PC-9 (cell line): ENCODE results near the gene BMP4. TPM values are rescaled to one million over a fixed set of nuclear protein-coding genes. Genes with fewer than 3 reads are reported as not detected.

Experiments
- Bru-seq: library from RNA; stranded (reverse); fragments of 400-500 nt; gene quantifications from one replicate; lab custom pipeline; 2021; lab: Mats Ljungman, UMichigan
- BruChase-seq, 2 experiments: library from RNA; stranded (reverse); fragments of 400-500 nt; gene quantifications; one replicate each; lab custom pipeline; 2021; lab: Mats Ljungman, UMichigan
- BruUV-seq: library from RNA; stranded (reverse); fragments of 400-500 nt; replicated peaks from 2 replicates; lab custom pipeline; 2021; lab: Mats Ljungman, UMichigan
- CTCF ChIA-PET: fragments of 300-600 bp; sonication (Branson Sonifier 250); formaldehyde crosslinking; loops from one replicate; lab custom pipeline; 2022; ENCODE audit warnings: antibody characterized with exemption; lab: Charles Lee
- POLR2A ChIA-PET: fragments of 300-600 bp; sonication (Branson Sonifier 250); formaldehyde crosslinking; loops from one replicate; lab custom pipeline; 2022; ENCODE audit warnings: antibody characterized with exemption; ENCODE audit not compliant: unreplicated experiment; lab: Charles Lee
- DNase-seq, 2 experiments: peaks; one replicate each; pipeline versions ENCODE4 v3.0.0 to v3.0.0-alpha.2; 2015 to 2022; ENCODE audit warnings: mixed read lengths in 1 of 2
- H2AFZ ChIP-seq: fragments of 200-600 bp; sonication (generic); 2 replicates; pipeline ENCODE4 v1.8.1; 2017; ENCODE audit warnings: antibody characterized with exemption
- H3F3A ChIP-seq: fragments of 200-600 bp; sonication (generic); 2 replicates; pipeline ENCODE4 v1.8.1; 2017; ENCODE audit warnings: antibody characterized with exemption, mild to moderate bottlenecking, low read depth; ENCODE audit not compliant: insufficient read depth
- H3K27ac ChIP-seq: fragments of 200-600 bp; sonication (generic); 2 replicates; pipeline ENCODE4 v1.6.1; 2016; ENCODE audit warnings: mixed run types
- H3K27me3 ChIP-seq: fragments of 200-600 bp; sonication (generic); 2 replicates; pipeline ENCODE4 v1.6.1; 2016; ENCODE audit warnings: low read depth, mixed run types; ENCODE audit not compliant: insufficient read depth
- H3K36me3 ChIP-seq: fragments of 200-600 bp; sonication (generic); 2 replicates; pipeline ENCODE4 v1.6.1; 2016; ENCODE audit warnings: low read depth, mixed run types
- H3K4me1 ChIP-seq: fragments of 200-600 bp; sonication (generic); replicated peaks from 2 replicates; pipeline ENCODE4 v1.6.1; 2016; ENCODE audit warnings: mixed run types; ENCODE audit not compliant: insufficient read depth
- H3K4me2 ChIP-seq: fragments of 200-600 bp; sonication (generic); 2 replicates; pipeline ENCODE4 v1.6.1; 2017; ENCODE audit warnings: mixed run types
- H3K4me3 ChIP-seq: fragments of 200-600 bp; sonication (generic); 2 replicates; pipeline ENCODE4 v1.6.1; 2016; ENCODE audit warnings: mixed run types
- H3K79me2 ChIP-seq: fragments of 200-600 bp; sonication (generic); 2 replicates; pipeline ENCODE4 v1.6.1; 2017; ENCODE audit warnings: low read depth, mixed run types
- H3K9me2 ChIP-seq: fragments of 200-600 bp; sonication (generic); 2 replicates; pipeline ENCODE4 v1.8.1; 2017; ENCODE audit warnings: mild to moderate bottlenecking; ENCODE audit not compliant: insufficient read depth
- H3K9me3 ChIP-seq: fragments of 200-600 bp; sonication (generic); 2 replicates; pipeline ENCODE4 v1.8.1; 2016; ENCODE audit warnings: low read depth; ENCODE audit not compliant: insufficient read depth
- H4K20me1 ChIP-seq: fragments of 200-600 bp; sonication (generic); 2 replicates; pipeline ENCODE4 v1.8.1; 2017; ENCODE audit not compliant: insufficient read depth
- CTCF ChIP-seq: fragments of 200-600 bp; sonication (generic); conservative IDR thresholded peaks from 2 replicates; pipeline ENCODE4 v1.6.1; 2017; ENCODE audit warnings: mixed run types, antibody characterized with exemption, mild to moderate bottlenecking, moderate library complexity
- EZH2 ChIP-seq: fragments of 200-600 bp; sonication (generic); IDR thresholded peaks from 2 replicates; pipeline ENCODE4 v1.8.0; 2017; ENCODE audit warnings: antibody characterized with exemption, low read depth
- intact Hi-C: fragments of 100-400 bp; cut with micrococcal nuclease; formaldehyde crosslinking; loops from one replicate; pipeline ENCODE4 v1.10.0; 2022; ENCODE audit not compliant: unreplicated experiment
- long read RNA-seq: library from polyadenylated mRNA; stranded (forward); transcript quantifications from one replicate; pipeline ENCODE4 v2.0.0, GENCODE V29; 2022
- total RNA-seq: library from RNA; stranded (reverse); gene quantifications from 2 replicates; pipeline ENCODE4 v1.2.3, GENCODE V29; 2021

The BMP4 gene
- total RNA-seq = 62.4 and 63.5 TPM in 2 replicates
- percentile 95 among the genes with signal in this experiment for Bru-seq, nascent RNA
- BruChase-seq, experiment 1, labeled RNA remaining after a 2-hour chase = percentile 97 among the genes with signal in this experiment
- BruChase-seq, experiment 2, labeled RNA remaining after a 6-hour chase = percentile 92 among the genes with signal in this experiment
- long read RNA-seq, transcript BMP4-201 (4 exons, 1,917 nt) = major isoform, 43 of 60 reads
- long read RNA-seq, transcript BMP4-206 (4 exons, 1,708 nt) = minor isoform, 5 of 60 reads
- long read RNA-seq, partial matches to known transcripts = 0 of 60 reads
- long read RNA-seq, other reads (novel, unspliced or antisense) = 10 of 60 reads

DNA sequence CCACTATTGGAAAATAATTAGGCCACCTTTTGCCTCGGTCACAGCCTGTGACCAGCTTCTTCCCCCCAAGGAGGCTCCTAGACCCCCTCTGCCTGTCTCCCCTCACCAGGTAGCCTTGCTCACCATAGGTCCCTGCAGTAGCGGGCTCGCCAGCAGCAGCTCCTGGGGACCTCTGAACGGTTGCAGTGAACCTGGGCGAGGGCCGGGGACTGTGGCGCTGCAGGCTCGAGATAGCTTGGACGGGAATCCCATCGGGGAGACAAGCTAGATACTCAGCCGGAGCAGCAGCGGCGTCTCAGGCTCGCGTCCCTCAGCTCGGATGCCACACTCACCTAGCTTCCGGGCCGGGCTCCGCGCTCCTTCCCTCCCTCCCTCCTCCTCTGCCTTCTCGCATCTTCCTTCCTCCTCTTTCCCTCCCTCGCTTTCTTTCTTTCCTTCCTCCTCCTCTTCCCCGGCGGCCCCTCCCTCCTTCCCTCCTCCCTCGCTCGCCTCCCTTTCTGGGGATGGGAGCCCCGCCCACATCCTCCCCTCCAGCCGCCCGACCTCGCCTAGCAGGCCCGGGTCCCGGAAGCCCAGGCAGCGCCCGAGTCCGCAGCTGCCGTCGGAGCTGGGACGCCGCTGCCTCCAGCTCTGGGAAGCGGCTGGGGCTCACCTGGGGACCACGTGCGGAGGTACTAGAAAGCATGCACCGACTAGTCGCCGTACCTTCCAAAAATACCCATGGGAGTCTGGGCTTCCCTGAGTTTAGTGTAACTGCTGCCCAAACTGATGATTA is at the start of gene BMP4:
Gene BMP4 (minus strand): TSS at position 399 of the 775 bp plus-strand sequence. CDS start 4,603 bp downstream, outside the sequence.
- BruUV-seq = no TSS peak
- Histone ChIP-seq H3K4me2 (peak within 1 kb of the TSS; percentile 96), H3K9me2 (no peaks in the 10 kb centered on the region), H2AFZ (peak within 1 kb of the TSS; percentile 93), H3K27me3 (no peaks in the 10 kb centered on the region), H3K9me3 (no peaks in the 10 kb centered on the region), H4K20me1 (no peaks in the 10 kb centered on the region), H3K36me3 (0 out of 2 replicates have a peak, but pooled peaks cover 10% of the 10 kb centered on the region), H3K27ac (peak within 1 kb of the TSS; percentile 40), H3K4me3 (peak within 1 kb of the TSS; percentile 80), H3F3A (peaks cover 12% of the 10 kb centered on the region; the same call in 1 of the 2 replicates), H3K4me1 (peaks cover 14% of the 10 kb centered on the region), H3K79me2 (peaks cover 34% of the 10 kb centered on the region)
- POLR2A ChIA-PET = interaction anchor here (0.6 to 3.1 kb wide), 12 partner anchors 10 to 1435 kb away, joined by 3 to 60 read pairs (median 8); no protein-coding TSS in a partner anchor
- TF ChIP-seq EZH2 (no peak), CTCF (no peak)
- intact Hi-C loops = loop anchor here (1.0 to 2.0 kb wide), 6 partner anchors 150 to 417 kb away; no protein-coding TSS in a partner anchor
- peak; percentile 71 to 93 for DNase-seq
- CTCF ChIA-PET = interaction anchor here (0.6 to 1.7 kb wide), 4 partner anchors 214 to 1862 kb away, joined by 3 to 9 read pairs (median 4); no protein-coding TSS in a partner anchor

DNA sequence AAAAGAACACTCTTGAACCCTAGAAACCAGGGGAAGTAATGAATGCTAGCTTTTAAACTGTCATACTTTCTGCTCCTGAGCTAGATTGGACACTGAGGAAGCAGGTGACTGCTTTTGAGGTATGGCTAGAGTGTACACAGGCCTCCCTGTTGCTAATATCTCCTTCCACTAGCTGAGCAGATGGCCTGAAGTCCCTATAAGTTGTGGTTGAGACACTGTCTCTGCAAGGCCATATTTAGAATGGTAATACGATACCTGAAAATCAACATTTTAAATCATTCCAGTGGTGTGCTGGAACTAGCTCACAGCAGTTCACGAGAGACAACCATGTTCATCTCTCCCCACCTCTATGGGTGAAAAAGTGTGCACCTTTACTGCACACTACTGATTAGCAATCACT is 46.4 kb upstream of the BMP4 start:
- Histone ChIP-seq H3K27ac (no peak overlapping the region), H2AFZ (no peak overlapping the region), H3K4me2 (no peak overlapping the region), H3K9me3 (no peaks in the 10 kb centered on the region), H3K27me3 (no peaks in the 10 kb centered on the region), H3K36me3 (no peaks in the 10 kb centered on the region), H3K79me2 (no peaks in the 10 kb centered on the region), H3K4me1 (no peaks in the 10 kb centered on the region; the same call in 1 of the 2 replicates), H3K9me2 (no peaks in the 10 kb centered on the region), H4K20me1 (no peaks in the 10 kb centered on the region), H3F3A (no peaks in the 10 kb centered on the region), H3K4me3 (no peak overlapping the region)
- ChIA-PET POLR2A (no interaction called here), CTCF (no interaction called here)
- BruUV-seq = no TSS peak
- intact Hi-C loops = no loop called here
- TF ChIP-seq EZH2 = no peak
- TF ChIP-seq CTCF = no peak
- no peak for DNase-seq

DNA sequence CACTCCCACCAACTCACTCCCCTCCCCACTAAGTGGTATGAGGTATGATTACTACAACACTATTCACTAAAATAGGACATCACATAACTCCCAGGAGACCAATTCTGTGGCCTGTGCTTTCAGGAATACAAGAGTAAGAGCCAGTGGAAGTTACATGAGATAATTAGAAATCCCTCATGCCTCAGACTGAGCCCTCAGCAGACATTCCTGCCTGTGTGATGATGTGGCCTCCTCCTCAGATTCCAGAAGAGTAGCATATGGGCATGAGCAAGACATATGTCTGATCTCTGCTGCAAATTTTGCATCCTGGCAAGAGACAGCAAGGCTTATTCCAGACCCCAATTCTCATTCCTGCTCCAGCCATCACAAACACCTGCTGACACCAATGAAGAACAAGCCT is 46.0 kb upstream of the BMP4 start:
- H3K4me1 ChIP-seq = no peaks in the 10 kb centered on the region; the same call in 1 of the 2 replicates
- no peak overlapping the region for H3K4me2 ChIP-seq
- H2AFZ ChIP-seq = no peak overlapping the region
- intact Hi-C loops = no loop called here
- H4K20me1 ChIP-seq = no peaks in the 10 kb centered on the region
- no peaks in the 10 kb centered on the region for H3K27me3 ChIP-seq
- no peaks in the 10 kb centered on the region for H3K9me2 ChIP-seq
- no TSS peak for BruUV-seq
- H3K9me3 ChIP-seq = no peaks in the 10 kb centered on the region
- POLR2A ChIA-PET = no interaction called here
- CTCF ChIA-PET = no interaction called here
- no peaks in the 10 kb centered on the region for H3K79me2 ChIP-seq
- DNase-seq = no peak
- no peaks in the 10 kb centered on the region for H3K36me3 ChIP-seq
- no peak for TF ChIP-seq CTCF
- TF ChIP-seq EZH2 = no peak
- H3F3A ChIP-seq = no peaks in the 10 kb centered on the region
- H3K27ac ChIP-seq = no peak overlapping the region
- no peak overlapping the region for H3K4me3 ChIP-seq
